Astrocyte (in vitro differentiated cells and primary cell): ENCODE measurements around the gene DPH6. TPM values are rescaled to one million over a fixed set of nuclear protein-coding genes. Genes with fewer than 3 reads are reported as not detected.

Experiments
- DNase-seq: peaks from one replicate; pipeline ENCODE4 v3.0.0-alpha.2; 2010; ENCODE audit warnings: low read depth
- FAIRE-seq: peaks from 2 replicates; lab custom pipeline; 2011; peaks lifted over from hg19 to GRCh38; lab: Jason Lieb, UNC
- H2AFZ ChIP-seq: 2 replicates; pipeline ENCODE4 v1.6.0; 2012; ENCODE audit warnings: low read depth, low read length, inconsistent platforms
- H3K27ac ChIP-seq: 2 replicates; pipeline ENCODE4 v1.5.1; 2011; ENCODE audit warnings: low read depth, low read length, inconsistent platforms
- H3K27me3 ChIP-seq: 2 replicates; pipeline ENCODE4 v1.6.0; 2011; ENCODE audit warnings: low read length, inconsistent platforms; ENCODE audit not compliant: insufficient read depth
- H3K36me3 ChIP-seq: 2 replicates; pipeline ENCODE4 v1.5.1; 2011; ENCODE audit warnings: low read length, inconsistent platforms; ENCODE audit not compliant: insufficient read depth
- H3K4me1 ChIP-seq: 2 replicates; pipeline ENCODE4 v1.5.1; 2011; ENCODE audit warnings: low read length, inconsistent platforms; ENCODE audit not compliant: insufficient read depth
- H3K4me2 ChIP-seq: 2 replicates; pipeline ENCODE4 v1.6.0; 2012; ENCODE audit warnings: low read length, inconsistent platforms
- H3K4me3 ChIP-seq: 2 replicates; pipeline ENCODE4 v1.5.1; 2011; ENCODE audit warnings: low read depth, mild to moderate bottlenecking, low read length, inconsistent platforms; ENCODE audit not compliant: insufficient read depth
- H3K79me2 ChIP-seq: 2 replicates; pipeline ENCODE4 v1.6.0; 2012; ENCODE audit warnings: mild to moderate bottlenecking, low read length, inconsistent platforms; ENCODE audit not compliant: insufficient read depth
- H3K9ac ChIP-seq: 2 replicates; pipeline ENCODE4 v1.6.0; 2012; ENCODE audit warnings: mild to moderate bottlenecking, low read length, inconsistent platforms
- H3K9me3 ChIP-seq: 2 replicates; pipeline ENCODE4 v1.5.1; 2012; ENCODE audit warnings: low read depth, mild to moderate bottlenecking, low read length, inconsistent platforms; ENCODE audit not compliant: insufficient read depth
- H4K20me1 ChIP-seq: 2 replicates; pipeline ENCODE4 v1.6.0; 2012; ENCODE audit warnings: low read length, inconsistent platforms; ENCODE audit not compliant: insufficient read depth
- H3K27ac Mint-ChIP-seq: one replicate; pipeline ENCODE4 v1.8.0; 2021; ENCODE audit warnings: mild to moderate bottlenecking, mixed read lengths; ENCODE audit not compliant: unreplicated experiment
- H3K27me3 Mint-ChIP-seq: one replicate; pipeline ENCODE4 v1.8.0; 2021; ENCODE audit warnings: low read depth, mixed read lengths; ENCODE audit not compliant: unreplicated experiment
- H3K36me3 Mint-ChIP-seq: one replicate; pipeline ENCODE4 v1.8.0; 2021; ENCODE audit warnings: low read depth, mixed read lengths; ENCODE audit not compliant: unreplicated experiment
- H3K4me1 Mint-ChIP-seq: one replicate; pipeline ENCODE4 v1.8.0; 2021; ENCODE audit warnings: low read depth, mixed read lengths; ENCODE audit not compliant: unreplicated experiment
- H3K4me3 Mint-ChIP-seq: one replicate; pipeline ENCODE4 v1.8.0; 2021; ENCODE audit warnings: mild to moderate bottlenecking, moderate library complexity, mixed read lengths; ENCODE audit not compliant: unreplicated experiment
- H3K9me3 Mint-ChIP-seq: one replicate; pipeline ENCODE4 v1.8.0; 2021; ENCODE audit warnings: mild to moderate bottlenecking, mixed read lengths; ENCODE audit not compliant: unreplicated experiment
- EZH2 ChIP-seq: IDR thresholded peaks from 2 replicates; pipeline ENCODE4 v1.6.1; 2012; ENCODE audit warnings: mild to moderate bottlenecking, low read length, inconsistent platforms; ENCODE audit not compliant: insufficient read depth
- total RNA-seq: library from RNA; stranded (reverse); gene quantifications from 2 replicates; pipeline ENCODE4 v1.2.1, GENCODE V29; 2021
- TF ChIP-seq, protein P1 (sequence below): IDR thresholded peaks from 2 replicates; pipeline ENCODE4 v1.5.1; 2011; ENCODE audit warnings: low read depth, mild to moderate bottlenecking, inconsistent platforms, low read length, moderate library complexity; ENCODE audit not compliant: insufficient read depth

The DPH6 gene
- total RNA-seq, 1 donor from 2014 or later: 7.6 TPM

GRCh38 chr15:35440265-35440664, 105.7 kb downstream of the DPH6 start:
- TF ChIP-seq, protein P1, sequence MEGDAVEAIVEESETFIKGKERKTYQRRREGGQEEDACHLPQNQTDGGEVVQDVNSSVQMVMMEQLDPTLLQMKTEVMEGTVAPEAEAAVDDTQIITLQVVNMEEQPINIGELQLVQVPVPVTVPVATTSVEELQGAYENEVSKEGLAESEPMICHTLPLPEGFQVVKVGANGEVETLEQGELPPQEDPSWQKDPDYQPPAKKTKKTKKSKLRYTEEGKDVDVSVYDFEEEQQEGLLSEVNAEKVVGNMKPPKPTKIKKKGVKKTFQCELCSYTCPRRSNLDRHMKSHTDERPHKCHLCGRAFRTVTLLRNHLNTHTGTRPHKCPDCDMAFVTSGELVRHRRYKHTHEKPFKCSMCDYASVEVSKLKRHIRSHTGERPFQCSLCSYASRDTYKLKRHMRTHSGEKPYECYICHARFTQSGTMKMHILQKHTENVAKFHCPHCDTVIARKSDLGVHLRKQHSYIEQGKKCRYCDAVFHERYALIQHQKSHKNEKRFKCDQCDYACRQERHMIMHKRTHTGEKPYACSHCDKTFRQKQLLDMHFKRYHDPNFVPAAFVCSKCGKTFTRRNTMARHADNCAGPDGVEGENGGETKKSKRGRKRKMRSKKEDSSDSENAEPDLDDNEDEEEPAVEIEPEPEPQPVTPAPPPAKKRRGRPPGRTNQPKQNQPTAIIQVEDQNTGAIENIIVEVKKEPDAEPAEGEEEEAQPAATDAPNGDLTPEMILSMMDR: no peak
- no peak for TF ChIP-seq EZH2

DNA sequence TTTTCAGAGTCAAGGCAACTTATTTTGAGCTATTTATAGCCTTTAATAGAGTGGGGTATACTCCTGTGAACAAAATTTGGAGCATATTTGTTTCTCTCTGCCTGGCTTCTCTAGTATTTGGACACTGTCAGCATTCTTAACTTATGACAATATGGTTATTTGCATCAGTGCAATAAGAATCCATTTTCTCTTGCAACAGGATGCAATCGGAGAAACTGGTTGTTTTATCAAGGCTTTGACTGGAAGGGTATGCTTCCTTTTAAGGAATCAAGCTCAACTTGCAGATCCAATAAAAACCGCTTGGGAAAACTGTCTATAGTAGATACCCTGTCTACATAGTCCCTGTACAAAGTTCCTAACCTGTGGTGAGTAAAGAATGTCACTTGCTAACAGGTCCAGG, 106.7 kb downstream of the DPH6 start:
- H3K27ac ChIP-seq: no peak overlapping the region
- Mint-ChIP-seq H3K36me3 (peaks cover 2% of the 10 kb centered on the region), H3K27ac (peak overlapping the region; percentile 58), H3K4me3 (no peak overlapping the region), H3K9me3 (peaks cover 6% of the 10 kb centered on the region), H3K4me1 (peaks cover 13% of the 10 kb centered on the region), H3K27me3 (no peaks in the 10 kb centered on the region)
- FAIRE-seq (no peak), DNase-seq (peak; percentile 81)
- TF ChIP-seq, protein P1: no peak
- TF ChIP-seq EZH2: no peak
- H3K36me3 ChIP-seq: no peaks in the 10 kb centered on the region
- H3K4me2 ChIP-seq: no peak overlapping the region
- H2AFZ ChIP-seq: no peak overlapping the region
- no peaks in the 10 kb centered on the region for H4K20me1 ChIP-seq
- H3K9me3 ChIP-seq: no peaks in the 10 kb centered on the region
- no peaks in the 10 kb centered on the region for H3K79me2 ChIP-seq
- no peak overlapping the region for H3K9ac ChIP-seq
- H3K4me3 ChIP-seq: no peak overlapping the region
- no peaks in the 10 kb centered on the region for H3K4me1 ChIP-seq
- H3K27me3 ChIP-seq: no peaks in the 10 kb centered on the region

More at GRCh38 chr15:35440265-35440664, 105.7 kb downstream of the DPH6 start:
- Mint-ChIP-seq H3K4me1 (peaks cover 13% of the 10 kb centered on the region), H3K9me3 (peaks cover 6% of the 10 kb centered on the region), H3K27ac (peak overlapping the region; percentile 56), H3K36me3 (peaks cover 2% of the 10 kb centered on the region), H3K27me3 (no peaks in the 10 kb centered on the region), H3K4me3 (no peak overlapping the region)
- DNase-seq (no peak), FAIRE-seq (no peak)
- Histone ChIP-seq H2AFZ (no peak overlapping the region), H3K4me3 (no peak overlapping the region), H3K4me2 (no peak overlapping the region), H3K4me1 (no peaks in the 10 kb centered on the region), H3K9me3 (no peaks in the 10 kb centered on the region), H3K79me2 (no peaks in the 10 kb centered on the region), H3K27me3 (no peaks in the 10 kb centered on the region), H3K36me3 (no peaks in the 10 kb centered on the region), H3K9ac (no peak overlapping the region), H4K20me1 (no peaks in the 10 kb centered on the region), H3K27ac (no peak overlapping the region)

- Histone ChIP-seq H3K79me2 (no peaks in the 10 kb centered on the region), H3K4me2 (no peak overlapping the region), H3K9ac (no peak overlapping the region), H3K27ac (no peak overlapping the region), H4K20me1 (no peaks in the 10 kb centered on the region), H3K27me3 (no peaks in the 10 kb centered on the region), H3K4me3 (no peak overlapping the region), H3K36me3 (no peaks in the 10 kb centered on the region), H3K4me1 (no peaks in the 10 kb centered on the region), H3K9me3 (no peaks in the 10 kb centered on the region), H2AFZ (no peak overlapping the region)
- peaks cover 8% of the 10 kb centered on the region for H3K4me1 Mint-ChIP-seq
- FAIRE-seq (no peak), DNase-seq (no peak)
- H3K27me3 Mint-ChIP-seq: no peaks in the 10 kb centered on the region
- no peak overlapping the region for H3K27ac Mint-ChIP-seq
- TF ChIP-seq, protein P1: no peak
- TF ChIP-seq EZH2: no peak
- H3K36me3 Mint-ChIP-seq: peaks cover 2% of the 10 kb centered on the region
- peaks cover 6% of the 10 kb centered on the region for H3K9me3 Mint-ChIP-seq
- H3K4me3 Mint-ChIP-seq: no peak overlapping the region
Observed at GRCh38 chr15:35437157-35437556, 108.8 kb downstream of the DPH6 start.
